ENCODE results near the gene ADRM1.

DNA sequence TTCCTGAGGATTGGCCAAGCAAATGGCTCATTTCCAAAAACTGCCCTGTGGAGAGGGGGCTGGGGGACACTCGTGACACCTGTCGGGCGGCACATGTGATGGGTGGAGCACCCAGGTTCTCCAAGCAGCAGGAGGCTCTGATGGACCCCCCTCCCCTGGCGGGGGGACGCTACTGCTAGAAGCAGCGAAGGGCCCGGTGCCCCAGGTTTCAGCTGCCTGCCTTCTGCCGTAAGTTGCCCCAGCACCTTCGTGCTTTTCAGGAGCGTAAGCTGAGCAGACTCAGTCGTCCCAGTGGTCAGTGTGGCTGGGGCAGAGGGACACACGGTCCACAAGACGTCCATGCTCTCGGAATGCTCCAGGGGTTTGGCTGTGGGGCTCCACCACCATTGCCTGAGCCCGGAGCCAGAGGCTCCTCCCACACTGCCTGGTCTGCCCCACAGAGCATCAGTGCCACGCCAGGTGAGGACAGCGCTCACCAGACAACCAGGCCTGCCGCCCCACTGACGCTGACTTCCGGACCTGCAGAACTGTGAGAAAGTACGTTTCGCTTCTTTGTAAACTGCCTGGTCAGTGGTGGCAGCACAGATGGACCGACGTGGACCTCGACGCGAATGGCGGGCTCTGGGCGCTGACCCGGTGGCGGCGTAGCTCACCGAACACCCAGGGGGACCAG, 4.1 kb upstream of the ADRM1 start:
- TF ChIP-seq, protein P1, sequence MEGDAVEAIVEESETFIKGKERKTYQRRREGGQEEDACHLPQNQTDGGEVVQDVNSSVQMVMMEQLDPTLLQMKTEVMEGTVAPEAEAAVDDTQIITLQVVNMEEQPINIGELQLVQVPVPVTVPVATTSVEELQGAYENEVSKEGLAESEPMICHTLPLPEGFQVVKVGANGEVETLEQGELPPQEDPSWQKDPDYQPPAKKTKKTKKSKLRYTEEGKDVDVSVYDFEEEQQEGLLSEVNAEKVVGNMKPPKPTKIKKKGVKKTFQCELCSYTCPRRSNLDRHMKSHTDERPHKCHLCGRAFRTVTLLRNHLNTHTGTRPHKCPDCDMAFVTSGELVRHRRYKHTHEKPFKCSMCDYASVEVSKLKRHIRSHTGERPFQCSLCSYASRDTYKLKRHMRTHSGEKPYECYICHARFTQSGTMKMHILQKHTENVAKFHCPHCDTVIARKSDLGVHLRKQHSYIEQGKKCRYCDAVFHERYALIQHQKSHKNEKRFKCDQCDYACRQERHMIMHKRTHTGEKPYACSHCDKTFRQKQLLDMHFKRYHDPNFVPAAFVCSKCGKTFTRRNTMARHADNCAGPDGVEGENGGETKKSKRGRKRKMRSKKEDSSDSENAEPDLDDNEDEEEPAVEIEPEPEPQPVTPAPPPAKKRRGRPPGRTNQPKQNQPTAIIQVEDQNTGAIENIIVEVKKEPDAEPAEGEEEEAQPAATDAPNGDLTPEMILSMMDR (IDR thresholded peaks at IDR 0.05; ENCODE audit: low read length) = no peak
- no peak for TF ChIP-seq EZH2 (IDR thresholded peaks at IDR 0.05; ENCODE audit: borderline replicate concordance, low read length)
